Ishikawa (cell line): ENCODE results near the gene TATDN3.

Source experiments
- CEBPB ChIP-seq: IDR thresholded peaks from 2 replicates; pipeline ENCODE4 v1.6.1; 2012
- CREB1 ChIP-seq: IDR thresholded peaks from 2 replicates; pipeline ENCODE4 v1.6.1; 2012; ENCODE audit warnings: low read depth
- EGR1 ChIP-seq: IDR thresholded peaks from 2 replicates; pipeline ENCODE4 v1.6.1; 2012
- EP300 ChIP-seq: IDR thresholded peaks from 2 replicates; pipeline ENCODE4 v1.6.1; 2012; ENCODE audit warnings: borderline replicate concordance
- FOXM1 ChIP-seq: IDR thresholded peaks from 2 replicates; pipeline ENCODE4 v1.6.1; 2012; ENCODE audit warnings: low read depth, borderline replicate concordance
- MAX ChIP-seq: IDR thresholded peaks from 2 replicates; pipeline ENCODE4 v1.6.1; 2012
- NFIC ChIP-seq: IDR thresholded peaks from 2 replicates; pipeline ENCODE4 v1.6.1; 2012
- RAD21 ChIP-seq: IDR thresholded peaks from 2 replicates; pipeline ENCODE4 v1.6.1; 2012; ENCODE audit warnings: low read depth
- REST ChIP-seq: IDR thresholded peaks from 2 replicates; pipeline ENCODE4 v1.6.1; 2012; ENCODE audit warnings: low read depth, mild to moderate bottlenecking
- TAF1 ChIP-seq: IDR thresholded peaks from 2 replicates; pipeline ENCODE4 v1.6.1; 2012; ENCODE audit warnings: low read depth, mild to moderate bottlenecking
- TCF12 ChIP-seq: IDR thresholded peaks from 2 replicates; pipeline ENCODE4 v1.6.1; 2012; ENCODE audit warnings: low read depth
- TEAD4 ChIP-seq: IDR thresholded peaks from 2 replicates; pipeline ENCODE4 v1.6.1; 2012
- USF1 ChIP-seq: IDR thresholded peaks from 2 replicates; pipeline ENCODE4 v1.6.1; 2012
- YY1 ChIP-seq: IDR thresholded peaks from 2 replicates; pipeline ENCODE4 v1.6.1; 2012; ENCODE audit warnings: low read depth
- ZBTB7A ChIP-seq: IDR thresholded peaks from 2 replicates; pipeline ENCODE4 v1.6.1; 2012; ENCODE audit warnings: low read depth

TATDN3 gene

DNA sequence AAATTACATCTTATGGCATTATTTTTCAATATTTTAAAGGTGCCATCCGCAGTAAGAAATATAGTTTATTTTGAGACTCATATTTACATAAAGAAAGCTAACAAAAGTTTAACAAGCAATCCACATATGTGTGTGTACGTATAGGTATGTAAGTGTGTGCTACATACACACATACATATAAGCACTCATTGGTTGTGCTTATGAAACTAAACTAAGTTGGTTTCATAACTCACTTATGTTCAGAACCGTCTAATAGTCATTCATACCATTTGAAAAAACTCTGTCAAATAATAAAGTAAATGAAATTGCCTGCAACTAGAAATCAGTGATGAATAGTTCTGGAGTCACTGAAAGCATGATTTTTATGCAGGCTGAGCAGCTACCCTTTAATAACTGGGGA lies 14.1 kb downstream of the TATDN3 start:
- no peak for TF ChIP-seq REST

DNA sequence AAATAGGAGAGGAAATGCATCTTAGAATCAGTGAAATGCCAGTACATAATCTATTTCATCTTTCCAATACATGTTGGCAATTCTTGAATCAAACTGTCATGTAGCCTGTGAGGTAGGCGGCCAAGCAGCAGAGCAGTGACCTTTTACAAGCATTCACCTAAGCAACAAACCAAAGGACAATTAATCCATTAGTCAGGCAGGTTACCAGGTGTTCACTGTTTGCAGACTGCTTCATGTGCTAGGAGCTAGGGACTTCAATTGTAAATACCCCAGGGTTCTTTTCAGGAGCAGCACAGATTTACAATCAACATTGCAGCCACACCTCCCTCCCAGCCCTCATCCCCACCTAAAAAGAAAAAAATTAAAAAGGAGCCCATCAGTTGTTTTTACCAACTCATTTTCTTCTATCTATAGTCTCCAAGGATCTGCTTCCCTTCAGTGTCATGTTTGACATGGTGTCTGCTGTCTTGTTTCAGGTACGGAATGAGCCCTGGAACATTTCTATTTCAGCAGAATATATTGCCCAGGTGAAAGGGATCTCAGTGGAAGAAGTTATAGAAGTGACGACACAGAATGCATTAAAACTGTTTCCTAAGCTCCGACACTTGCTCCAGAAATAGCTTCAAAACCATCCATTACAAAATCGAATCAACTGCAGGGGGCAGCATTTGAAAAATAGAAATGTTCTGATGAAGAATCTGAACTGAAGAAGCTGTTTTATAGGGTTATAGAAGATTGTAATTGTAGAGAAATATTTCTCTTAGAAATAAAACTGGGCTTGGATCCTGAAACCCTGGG lies 23.0 kb downstream of the TATDN3 start:
- TF ChIP-seq EGR1 = no peak
- TF ChIP-seq RAD21 = peak; percentile 22; the same call in 1 of the 2 replicates

DNA sequence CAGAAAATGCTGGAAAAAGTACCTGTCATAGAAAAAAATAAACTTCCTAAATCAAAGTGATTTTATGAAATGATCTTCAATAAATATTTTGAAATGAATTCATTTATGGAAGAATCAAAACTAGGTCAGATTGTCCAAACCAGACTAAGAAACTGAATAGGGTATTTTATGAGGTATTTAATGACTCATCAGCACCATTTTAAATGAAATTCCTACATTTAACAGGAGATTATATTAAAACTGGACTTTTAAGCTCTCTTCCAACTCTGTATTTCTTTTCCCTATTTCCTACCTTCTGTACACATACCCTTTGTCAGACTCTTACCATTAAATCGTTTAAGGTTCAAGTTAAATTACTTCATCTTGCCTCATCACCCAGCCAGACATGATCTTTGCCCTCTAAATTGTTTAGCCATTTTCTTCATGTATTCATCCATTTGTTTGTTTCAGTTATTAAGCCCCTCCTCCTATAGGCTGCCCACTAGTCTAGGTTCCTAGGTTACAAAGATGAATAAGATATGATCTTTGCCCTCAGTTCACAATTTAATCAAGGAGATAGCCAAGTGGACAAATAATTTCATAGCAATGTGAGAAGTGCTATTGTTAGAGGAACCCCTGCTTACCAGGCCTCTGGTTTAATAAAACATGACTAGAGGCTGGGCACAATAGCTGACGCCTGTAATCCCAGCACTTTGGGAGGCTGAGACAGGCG lies 25.0 kb downstream of the TATDN3 start:
- TF ChIP-seq NFIC (no peak), ZBTB7A (no peak), EGR1 (no peak), REST (no peak), TAF1 (no peak), MAX (no peak), YY1 (no peak), EP300 (no peak), FOXM1 (no peak), CEBPB (no peak), CREB1 (no peak), TEAD4 (no peak), RAD21 (no peak), USF1 (no peak), TCF12 (no peak)

DNA sequence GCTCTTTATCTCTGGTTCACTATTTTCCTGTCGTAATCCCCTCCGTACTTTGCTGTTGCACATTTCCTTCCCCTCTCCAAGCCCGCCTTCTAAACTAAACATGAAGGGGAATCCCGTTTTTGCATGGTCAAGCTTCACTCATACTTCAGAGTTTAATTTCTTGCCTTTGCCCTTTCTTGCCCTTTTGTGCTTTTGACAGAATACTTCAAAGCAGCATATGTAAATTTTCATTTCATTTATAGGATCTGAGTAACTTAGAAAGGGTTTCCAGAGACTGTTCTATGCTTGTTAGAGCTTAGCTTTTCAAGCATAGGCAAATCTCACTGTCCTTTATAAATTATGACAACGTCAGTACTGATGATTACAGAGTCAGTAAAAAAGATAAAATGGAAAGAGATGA lies 28.0 kb downstream of the TATDN3 start:
- no peak for TF ChIP-seq TCF12
- TF ChIP-seq TAF1 = no peak
- no peak for TF ChIP-seq ZBTB7A
- TF ChIP-seq TEAD4 = no peak
- no peak for TF ChIP-seq REST
- no peak for TF ChIP-seq CEBPB
- TF ChIP-seq RAD21 = no peak
- TF ChIP-seq NFIC = no peak
- TF ChIP-seq EGR1 = no peak
- no peak for TF ChIP-seq FOXM1
- TF ChIP-seq USF1 = no peak
- TF ChIP-seq YY1 = no peak
- TF ChIP-seq EP300 = no peak
- no peak for TF ChIP-seq MAX
- no peak for TF ChIP-seq CREB1

DNA sequence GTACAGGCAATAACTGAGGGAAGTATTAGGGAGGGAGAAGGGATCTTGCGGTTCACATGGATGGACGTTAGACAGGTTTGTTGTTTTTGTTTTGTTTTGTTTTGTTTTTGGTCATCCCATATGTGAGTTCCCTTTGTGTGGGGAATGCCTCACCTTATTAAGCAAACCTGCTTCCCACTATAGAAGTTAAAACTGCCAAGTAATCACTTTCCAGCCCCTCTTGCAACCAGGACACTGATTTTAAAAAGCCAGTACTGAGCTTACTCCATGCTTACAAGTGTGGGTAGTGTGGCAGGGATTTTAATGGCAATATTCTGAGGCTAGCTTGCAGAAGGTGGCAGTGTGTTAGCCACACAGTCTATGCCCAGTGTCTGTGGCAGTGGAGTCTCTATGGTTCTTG lies 29.3 kb downstream of the TATDN3 start:
- TF ChIP-seq TAF1 (no peak), EP300 (no peak), ZBTB7A (no peak), TCF12 (no peak), EGR1 (no peak), TEAD4 (no peak), USF1 (no peak), MAX (no peak), CREB1 (no peak), YY1 (no peak), FOXM1 (no peak), RAD21 (no peak), REST (no peak), NFIC (no peak), CEBPB (no peak)
